Measurements from ENCODE around the gene RNF14.
A peak's percentile ranks its signal among the peaks of the same experiment; 100 is the strongest.

RNF14 gene

DNA sequence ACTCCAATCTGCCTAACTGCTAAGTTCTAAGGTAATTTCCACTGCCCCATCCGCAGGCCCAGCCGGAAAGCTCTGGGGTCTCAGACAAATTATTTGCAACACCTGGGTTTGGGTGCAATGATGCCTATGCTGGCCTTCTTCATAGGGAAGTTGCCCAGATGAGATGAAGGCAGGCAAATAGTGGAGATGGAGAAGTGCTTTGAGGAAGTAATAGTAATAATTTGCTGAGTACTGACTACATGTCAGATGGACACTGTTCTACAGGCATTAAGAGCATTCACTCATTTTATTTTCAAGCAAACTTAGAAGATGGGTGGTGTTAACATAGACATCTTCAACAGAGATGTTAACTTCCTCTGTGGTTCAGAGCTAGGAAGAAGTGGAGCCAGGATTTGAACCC is 14.7 kb upstream of the RNF14 start:
- no peak for DNase-seq (ENCODE audit: low read depth)
- no peak overlapping the region for H3K4me3 ChIP-seq (ENCODE audit: control insufficient read depth, low read depth, low read length)
- TF ChIP-seq, protein P1, sequence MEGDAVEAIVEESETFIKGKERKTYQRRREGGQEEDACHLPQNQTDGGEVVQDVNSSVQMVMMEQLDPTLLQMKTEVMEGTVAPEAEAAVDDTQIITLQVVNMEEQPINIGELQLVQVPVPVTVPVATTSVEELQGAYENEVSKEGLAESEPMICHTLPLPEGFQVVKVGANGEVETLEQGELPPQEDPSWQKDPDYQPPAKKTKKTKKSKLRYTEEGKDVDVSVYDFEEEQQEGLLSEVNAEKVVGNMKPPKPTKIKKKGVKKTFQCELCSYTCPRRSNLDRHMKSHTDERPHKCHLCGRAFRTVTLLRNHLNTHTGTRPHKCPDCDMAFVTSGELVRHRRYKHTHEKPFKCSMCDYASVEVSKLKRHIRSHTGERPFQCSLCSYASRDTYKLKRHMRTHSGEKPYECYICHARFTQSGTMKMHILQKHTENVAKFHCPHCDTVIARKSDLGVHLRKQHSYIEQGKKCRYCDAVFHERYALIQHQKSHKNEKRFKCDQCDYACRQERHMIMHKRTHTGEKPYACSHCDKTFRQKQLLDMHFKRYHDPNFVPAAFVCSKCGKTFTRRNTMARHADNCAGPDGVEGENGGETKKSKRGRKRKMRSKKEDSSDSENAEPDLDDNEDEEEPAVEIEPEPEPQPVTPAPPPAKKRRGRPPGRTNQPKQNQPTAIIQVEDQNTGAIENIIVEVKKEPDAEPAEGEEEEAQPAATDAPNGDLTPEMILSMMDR (conservative IDR thresholded peaks at IDR 0.05; ENCODE audit: control insufficient read depth, insufficient read depth, low read depth, low read length) = no peak

GRCh38 chr5:141957367-141957996 is 11.4 kb upstream of the RNF14 start:
- H3K4me3 ChIP-seq (ENCODE audit: control insufficient read depth, low read depth, low read length) = no peak overlapping the region
- TF ChIP-seq, protein P1 (conservative IDR thresholded peaks at IDR 0.05; ENCODE audit: control insufficient read depth, insufficient read depth, low read depth, low read length) = no peak
- no peak for DNase-seq (ENCODE audit: low read depth)

DNA sequence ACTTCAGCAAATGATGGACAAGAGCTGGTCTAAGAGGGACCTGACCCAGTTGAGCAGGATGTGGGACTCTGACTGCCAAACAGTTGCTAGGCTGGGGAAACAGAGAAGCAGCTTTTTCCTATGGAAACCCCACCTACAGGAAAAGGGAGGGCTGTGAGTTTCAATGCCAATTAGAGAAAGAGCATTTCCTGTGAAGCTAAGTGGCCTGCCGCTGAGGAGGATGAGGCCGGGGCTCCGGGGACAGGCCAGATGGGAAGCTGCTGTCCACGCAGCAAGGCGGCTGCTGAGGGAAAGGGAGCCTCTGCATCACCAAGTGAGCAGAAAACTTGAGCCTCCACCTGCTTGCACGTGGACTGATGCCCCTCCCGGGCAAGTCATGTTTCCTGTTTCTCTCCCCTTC is 10.8 kb upstream of the RNF14 start, which contains the start of gene PCDH12:
PCDH12 (minus strand) TSS at position 90 of the 400 bp plus-strand sequence. CDS start 351 bp downstream, outside the sequence.
- peak; percentile 14 for DNase-seq (ENCODE audit: low read depth)
- H3K4me3 ChIP-seq (ENCODE audit: control insufficient read depth, low read depth, low read length) = no peak within 1 kb of the TSS
- TF ChIP-seq, protein P1 (conservative IDR thresholded peaks at IDR 0.05; ENCODE audit: control insufficient read depth, insufficient read depth, low read depth, low read length) = no peak

DNA sequence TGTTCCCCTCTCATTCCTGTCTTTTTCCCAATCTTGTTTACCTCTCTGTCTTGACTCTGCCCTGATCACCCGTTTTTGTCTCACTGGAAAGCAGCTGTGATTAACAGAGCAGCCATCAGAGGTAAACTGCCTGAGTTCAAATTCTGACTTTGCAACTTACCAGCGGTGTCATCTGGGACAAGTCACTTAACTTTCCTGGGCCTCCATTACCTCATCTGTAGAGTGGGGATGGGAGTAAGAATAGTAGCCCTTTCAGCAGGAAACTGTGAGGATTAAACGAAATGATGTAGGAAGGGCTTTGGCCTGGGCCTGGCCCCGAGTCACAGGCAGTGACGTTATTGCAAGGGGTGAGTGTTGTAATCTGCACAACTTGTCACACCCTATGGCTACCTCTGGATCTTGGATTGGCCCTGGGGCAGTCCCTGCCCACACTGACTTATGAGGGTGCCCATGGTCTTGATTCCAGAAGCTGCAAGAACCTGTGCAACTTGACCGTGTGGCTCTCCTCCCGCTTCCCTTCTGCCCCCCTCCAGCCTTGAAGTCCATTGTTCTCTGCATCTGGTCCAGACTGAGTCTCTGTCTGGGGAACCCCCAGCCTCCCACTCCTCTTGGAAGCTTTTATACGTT is 10.2 kb upstream of the RNF14 start:
- DNase-seq (ENCODE audit: low read depth) = peak; percentile 57
- no peak overlapping the region for H3K4me3 ChIP-seq (ENCODE audit: control insufficient read depth, low read depth, low read length)
- TF ChIP-seq, protein P1 (conservative IDR thresholded peaks at IDR 0.05; ENCODE audit: control insufficient read depth, insufficient read depth, low read depth, low read length) = no peak

GRCh38 chr5:141960018-141960417 is 8.9 kb upstream of the RNF14 start:
- no peak overlapping the region for H3K4me3 ChIP-seq (ENCODE audit: control insufficient read depth, low read depth, low read length)
- DNase-seq (ENCODE audit: low read depth) = no peak
- TF ChIP-seq, protein P1 (conservative IDR thresholded peaks at IDR 0.05; ENCODE audit: control insufficient read depth, insufficient read depth, low read depth, low read length) = peak; percentile 27

DNA sequence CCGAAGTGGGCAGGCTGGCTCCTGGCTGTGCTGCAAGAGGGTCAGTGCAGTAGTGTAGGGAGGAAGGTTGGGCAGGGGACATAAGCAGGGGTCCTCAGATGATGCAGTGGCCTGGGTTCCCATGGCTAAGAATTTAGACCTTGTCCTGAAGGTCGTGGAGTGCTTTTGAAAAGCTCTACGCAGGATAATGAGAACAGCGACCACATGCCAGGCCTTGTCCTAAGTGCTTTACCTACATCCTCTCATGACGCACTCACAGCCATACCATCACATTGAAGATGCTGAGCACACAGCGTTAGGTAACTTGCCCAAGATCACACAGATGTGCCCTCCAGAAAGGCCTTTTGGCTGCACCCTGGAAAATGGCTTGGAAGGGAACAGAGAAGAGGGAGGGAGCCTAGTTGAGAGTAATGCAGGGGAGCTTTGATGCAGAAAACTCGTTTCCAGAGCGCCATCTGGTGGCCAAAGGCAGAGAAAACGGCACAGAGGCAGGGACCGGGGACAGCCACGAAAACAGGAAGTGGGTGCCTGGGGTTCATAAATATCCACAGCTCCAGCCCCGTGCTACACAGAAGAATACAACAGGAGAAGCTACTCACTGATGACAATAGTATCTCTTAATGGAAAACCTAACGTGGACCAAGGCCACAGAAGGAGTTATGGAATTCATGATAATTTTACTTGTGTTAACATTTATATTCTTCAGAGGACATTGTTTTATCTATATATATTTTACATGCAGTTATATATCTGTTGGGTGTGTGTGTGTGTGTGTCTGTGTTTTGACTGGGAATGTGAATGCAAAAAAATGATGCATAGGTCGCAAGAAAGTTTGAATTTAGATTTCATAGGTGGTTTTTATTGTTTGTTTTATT is 8.2 kb upstream of the RNF14 start:
- H3K4me3 ChIP-seq (ENCODE audit: control insufficient read depth, low read depth, low read length) = no peak overlapping the region
- TF ChIP-seq, protein P1 (conservative IDR thresholded peaks at IDR 0.05; ENCODE audit: control insufficient read depth, insufficient read depth, low read depth, low read length) = peak; percentile 93
- DNase-seq (ENCODE audit: low read depth) = peak; percentile 78
